Hepatocyte (in vitro differentiated cells): ENCODE measurements around the gene RASGRF2. TPM values are rescaled to one million over a fixed set of nuclear protein-coding genes. Genes with fewer than 3 reads are reported as not detected.

Experiments
- DNase-seq: peaks from one replicate; pipeline ENCODE4 v3.0.0-alpha.2; 2016; ENCODE audit warnings: low spot score
- H2AFZ ChIP-seq: fragments of 200-600 bp; sonication (generic); 2 replicates; pipeline ENCODE4 v1.6.0; 2016; ENCODE audit warnings: antibody characterized with exemption, mild to moderate bottlenecking
- H3K27ac ChIP-seq: fragments of 200-600 bp; sonication (generic); 2 replicates; pipeline ENCODE4 v1.5.1; 2016; ENCODE audit warnings: mild to moderate bottlenecking
- H3K27me3 ChIP-seq: fragments of 200-600 bp; sonication (generic); 2 replicates; pipeline ENCODE4 v1.6.1; 2016
- H3K36me3 ChIP-seq: fragments of 200-600 bp; sonication (generic); replicated peaks from 2 replicates; pipeline ENCODE4 v1.5.1; 2016; ENCODE audit warnings: low read depth; ENCODE audit not compliant: insufficient read depth
- H3K4me1 ChIP-seq: fragments of 200-600 bp; sonication (generic); 2 replicates; pipeline ENCODE4 v1.5.1; 2016; ENCODE audit warnings: mild to moderate bottlenecking, moderate library complexity; ENCODE audit not compliant: insufficient read depth
- H3K4me2 ChIP-seq: fragments of 200-600 bp; sonication (generic); 2 replicates; pipeline ENCODE4 v1.6.0; 2016
- H3K4me3 ChIP-seq: fragments of 200-600 bp; sonication (generic); 2 replicates; pipeline ENCODE4 v1.5.1; 2016; ENCODE audit warnings: mild to moderate bottlenecking
- H3K79me2 ChIP-seq: fragments of 200-600 bp; sonication (generic); 2 replicates; pipeline ENCODE4 v1.6.0; 2017; ENCODE audit warnings: mild to moderate bottlenecking
- H3K9me2 ChIP-seq: fragments of 200-600 bp; sonication (generic); replicated peaks from 2 replicates; pipeline ENCODE4 v1.6.0; 2017; ENCODE audit warnings: mild to moderate bottlenecking; ENCODE audit not compliant: insufficient read depth
- H3K9me3 ChIP-seq: fragments of 200-600 bp; sonication (generic); 2 replicates; pipeline ENCODE4 v1.5.1; 2016; ENCODE audit warnings: low read depth, mild to moderate bottlenecking
- H4K20me1 ChIP-seq: fragments of 200-600 bp; sonication (generic); 2 replicates; pipeline ENCODE4 v1.6.0; 2016; ENCODE audit warnings: mild to moderate bottlenecking; ENCODE audit not compliant: insufficient read depth, poor library complexity, severe bottlenecking
- CTCF ChIP-seq: fragments of 200-600 bp; sonication (generic); IDR thresholded peaks from 2 replicates; pipeline ENCODE4 v1.5.1; 2016; ENCODE audit warnings: antibody characterized with exemption, mild to moderate bottlenecking; ENCODE audit not compliant: poor library complexity
- EZH2 ChIP-seq: fragments of 200-600 bp; sonication (generic); IDR thresholded peaks from 2 replicates; pipeline ENCODE4 v1.6.1; 2016; ENCODE audit warnings: antibody characterized with exemption, mild to moderate bottlenecking, borderline replicate concordance
- EZH2phosphoT487 ChIP-seq: fragments of 200-600 bp; sonication (generic); IDR thresholded peaks from one replicate; pipeline ENCODE4 v1.6.1; 2018; ENCODE audit warnings: antibody characterized with exemption, mild to moderate bottlenecking, low read depth, moderate library complexity; ENCODE audit not compliant: unreplicated experiment, severe bottlenecking
- WGBS: methylation state at CpG from one replicate; pipeline ENCODE4 v1.1.6; 2016; ENCODE audit warnings: low lambda C conversion rate; ENCODE audit errors: missing lambda C conversion rate; 5-methylcytosine and 5-hydroxymethylcytosine counted together
- polyA plus RNA-seq: library from polyadenylated mRNA; unstranded; fragments of >200 nt; fragmentation: Nextera tagmentation; extraction: Ambion mirVana; gene quantifications from 2 replicates; pipeline ENCODE4 v1.2.1, GENCODE V29; 2016
- total RNA-seq: library from RNA; depleted of rRNA; stranded (reverse); fragments of >200 nt; gene quantifications from 2 replicates; pipeline ENCODE4 v1.2.3, GENCODE V29; 2014

Gene RASGRF2
- total and polyA plus RNA-seq, 2 experiments from 2014 or later: 2.0 to 3.3 TPM

- H2AFZ ChIP-seq: no peak overlapping the region
- no peaks in the 10 kb centered on the region for H3K4me1 ChIP-seq
- 69% methylated on average over 2 of the region's 2 CpGs for WGBS
- H3K9me3 ChIP-seq: no peaks in the 10 kb centered on the region
- H3K9me2 ChIP-seq: no peaks in the 10 kb centered on the region
- TF ChIP-seq EZH2phosphoT487 (no peak), EZH2 (no peak), CTCF (no peak)
- H4K20me1 ChIP-seq: no peaks in the 10 kb centered on the region
- H3K27me3 ChIP-seq: no peaks in the 10 kb centered on the region
- H3K36me3 ChIP-seq: no peaks in the 10 kb centered on the region
- no peak overlapping the region for H3K27ac ChIP-seq
- H3K4me3 ChIP-seq: no peak overlapping the region
- DNase-seq: no peak
- H3K4me2 ChIP-seq: no peak overlapping the region
- no peaks in the 10 kb centered on the region for H3K79me2 ChIP-seq
Measured at GRCh38 chr5:80988419-80988935, 28.3 kb downstream of the RASGRF2 start.

GRCh38 chr5:80989883-80990282, 29.7 kb downstream of the RASGRF2 start:
- Histone ChIP-seq H3K9me3 (no peaks in the 10 kb centered on the region), H3K27ac (no peak overlapping the region), H3K9me2 (no peaks in the 10 kb centered on the region), H3K79me2 (no peaks in the 10 kb centered on the region), H3K27me3 (no peaks in the 10 kb centered on the region), H2AFZ (no peak overlapping the region), H3K4me2 (no peak overlapping the region), H4K20me1 (no peaks in the 10 kb centered on the region), H3K4me1 (no peaks in the 10 kb centered on the region), H3K4me3 (no peak overlapping the region), H3K36me3 (no peaks in the 10 kb centered on the region)
- WGBS: 84% methylated on average over 3 of the region's 3 CpGs
- no peak for TF ChIP-seq EZH2phosphoT487
- TF ChIP-seq EZH2: no peak
- no peak for TF ChIP-seq CTCF
- DNase-seq: no peak

GRCh38 chr5:80990527-80990926, 30.4 kb downstream of the RASGRF2 start:
- no peak overlapping the region for H3K4me2 ChIP-seq
- H3K27me3 ChIP-seq: no peaks in the 10 kb centered on the region
- H3K27ac ChIP-seq: no peak overlapping the region
- no peaks in the 10 kb centered on the region for H4K20me1 ChIP-seq
- H2AFZ ChIP-seq: no peak overlapping the region
- no peaks in the 10 kb centered on the region for H3K9me2 ChIP-seq
- WGBS: 83% methylated on average over 2 of the region's 2 CpGs
- no peak overlapping the region for H3K4me3 ChIP-seq
- no peaks in the 10 kb centered on the region for H3K36me3 ChIP-seq
- no peaks in the 10 kb centered on the region for H3K79me2 ChIP-seq
- H3K9me3 ChIP-seq: no peaks in the 10 kb centered on the region
- no peaks in the 10 kb centered on the region for H3K4me1 ChIP-seq
- DNase-seq: no peak
- TF ChIP-seq EZH2phosphoT487 (no peak), CTCF (no peak), EZH2 (no peak)

GRCh38 chr5:80990971-80991370, 30.8 kb downstream of the RASGRF2 start:
- TF ChIP-seq EZH2 (no peak), CTCF (no peak), EZH2phosphoT487 (no peak)
- H3K9me2 ChIP-seq: no peaks in the 10 kb centered on the region
- no peak overlapping the region for H3K4me2 ChIP-seq
- no peaks in the 10 kb centered on the region for H4K20me1 ChIP-seq
- no peaks in the 10 kb centered on the region for H3K36me3 ChIP-seq
- H3K27ac ChIP-seq: no peak overlapping the region
- no peak overlapping the region for H3K4me3 ChIP-seq
- 33% methylated on average over 1 of the region's 1 CpG for WGBS
- H3K9me3 ChIP-seq: no peaks in the 10 kb centered on the region
- no peak for DNase-seq
- H3K27me3 ChIP-seq: no peaks in the 10 kb centered on the region
- H3K4me1 ChIP-seq: no peaks in the 10 kb centered on the region
- H3K79me2 ChIP-seq: no peaks in the 10 kb centered on the region
- no peak overlapping the region for H2AFZ ChIP-seq
